HG02623 (cell line): ENCODE data around the gene SHISA6.

Source experiments
- ATAC-seq: cut with Tn5 transposase; IDR thresholded peaks from one replicate; pipeline ENCODE4 v1.9.1; 2021; ENCODE audit warnings: moderate library complexity; ENCODE audit not compliant: unreplicated experiment

Gene SHISA6

DNA sequence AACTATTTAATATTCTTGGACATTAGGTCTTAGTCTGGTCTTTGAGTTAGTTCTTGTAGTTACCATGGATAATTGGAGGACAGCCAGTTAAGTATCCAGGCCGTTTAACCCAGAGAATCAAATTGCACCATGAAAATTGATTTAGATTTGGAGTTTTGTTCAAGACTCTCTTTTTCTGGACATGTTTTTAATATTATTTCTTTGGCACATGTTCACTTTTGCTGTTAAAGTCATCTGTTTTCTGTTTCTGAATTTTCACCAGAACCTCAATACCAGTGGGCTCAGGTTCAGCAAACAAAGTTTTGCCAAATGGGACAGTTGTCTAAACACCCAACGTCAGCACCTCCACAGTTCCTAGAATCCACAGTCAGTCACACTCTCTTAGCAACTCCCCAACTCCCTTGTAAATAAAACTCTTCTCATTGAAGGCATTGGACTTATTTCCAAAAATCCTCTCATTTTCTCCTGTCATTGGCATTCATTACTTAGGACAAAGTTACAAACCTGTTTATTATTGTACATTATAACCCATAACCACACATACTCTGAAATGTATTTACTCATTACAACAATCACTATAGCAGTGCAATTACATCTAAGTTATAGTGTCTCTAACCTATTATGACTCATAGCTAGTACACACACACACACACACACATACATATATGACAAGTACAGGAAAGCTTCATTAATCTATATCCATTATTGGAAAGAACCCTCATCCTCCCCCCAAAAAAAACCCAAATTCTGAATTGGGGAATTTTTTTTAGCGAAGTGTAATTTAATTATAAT, 323.8 kb downstream of the SHISA6 start:
- ATAC-seq = no peak

DNA sequence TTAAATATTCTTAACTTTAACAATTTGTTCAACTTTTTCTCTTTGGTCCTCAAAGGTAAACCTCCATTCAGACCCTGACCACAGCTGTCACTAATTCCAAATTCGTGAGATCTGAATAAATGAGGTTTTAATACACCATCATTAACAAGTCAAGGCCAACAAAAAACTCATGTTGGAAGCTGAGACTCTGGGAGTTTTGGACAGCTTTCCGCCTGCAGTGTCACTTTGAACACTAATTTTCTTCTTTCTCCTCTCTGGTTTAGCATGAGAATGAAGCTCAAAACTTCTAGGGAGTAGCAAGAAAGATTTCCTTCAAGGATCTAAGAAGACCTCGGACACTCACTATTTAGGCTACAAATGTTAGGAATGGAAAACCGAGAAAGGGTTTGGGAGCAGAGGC, 324.6 kb downstream of the SHISA6 start:
- ATAC-seq = no peak

DNA sequence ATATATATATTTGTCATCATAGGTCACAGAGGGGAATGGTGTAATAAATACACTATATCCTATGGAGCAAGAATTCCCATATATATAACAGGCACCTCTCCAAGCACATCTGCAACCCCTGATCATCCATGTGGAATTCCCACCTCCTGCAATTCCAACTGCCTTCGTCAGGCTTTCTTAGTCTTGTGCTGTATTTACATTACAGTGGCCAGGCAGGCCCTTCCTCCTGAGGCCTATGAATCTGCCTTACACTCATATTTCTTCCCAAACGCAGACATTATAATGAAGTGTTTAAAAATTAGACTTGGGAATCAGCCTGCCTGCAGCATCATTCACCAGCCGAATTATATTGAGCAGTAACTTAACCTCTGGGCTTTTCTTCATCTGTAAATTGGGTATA, 338.0 kb downstream of the SHISA6 start:
- ATAC-seq = no peak

GRCh38 chr17:11580677-11581076, 339.7 kb downstream of the SHISA6 start:
- no peak for ATAC-seq

- no peak for ATAC-seq
These were observed 341.2 kb downstream of the SHISA6 start for GRCh38 chr17:11582217-11582616.

GRCh38 chr17:11583306-11583992, 342.4 kb downstream of the SHISA6 start:
- no peak for ATAC-seq

GRCh38 chr17:11589716-11590115, 348.7 kb downstream of the SHISA6 start:
- ATAC-seq = no peak

GRCh38 chr17:11598274-11599221, 357.5 kb downstream of the SHISA6 start, which contains the start of gene DNAH9:
DNAH9 (plus strand) TSS chr17:11598470; CDS start chr17:11598499, 29 bp downstream.
- no peak for ATAC-seq

DNA sequence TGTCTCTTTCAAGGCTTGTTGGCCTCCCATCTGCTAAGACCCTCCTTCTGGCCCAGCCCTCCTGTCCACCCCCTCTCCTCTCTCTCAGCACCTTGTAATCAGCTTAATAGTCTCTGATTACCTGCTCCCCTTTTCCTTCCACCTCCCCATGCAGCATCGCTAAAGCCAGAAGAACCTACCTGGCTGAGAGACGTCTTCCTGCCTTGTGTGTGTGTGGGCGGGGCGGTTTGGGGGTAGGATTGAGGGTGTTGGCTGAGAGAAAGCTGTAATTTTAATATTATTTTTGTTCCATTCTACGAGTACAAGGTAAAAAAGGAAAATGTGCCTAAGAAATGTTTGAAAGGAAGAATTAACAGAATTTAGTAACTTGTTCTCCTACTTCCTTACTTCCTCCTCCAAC, 360.6 kb downstream of the SHISA6 start:
- no peak for ATAC-seq

DNA sequence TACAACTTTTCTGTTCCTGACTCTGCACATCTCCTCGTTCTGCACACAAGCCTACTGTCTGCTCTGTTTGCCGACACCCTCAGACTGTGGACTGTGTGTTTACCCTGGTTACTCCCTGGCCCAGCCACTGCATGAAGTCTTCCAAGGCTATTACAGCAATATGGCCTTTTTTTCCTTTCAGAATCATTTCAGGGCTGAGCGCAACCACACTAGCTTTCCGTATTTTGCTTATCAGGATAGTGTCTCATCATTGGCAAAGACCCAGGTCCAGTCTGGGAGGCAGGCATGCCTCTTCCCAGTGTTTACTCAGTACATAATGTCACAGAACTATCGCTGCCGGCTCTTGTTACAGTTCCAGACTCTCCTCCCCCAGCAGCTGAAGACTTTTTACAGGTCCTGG, 367.4 kb downstream of the SHISA6 start:
- ATAC-seq = no peak

- ATAC-seq = no peak
These were observed 370.1 kb downstream of the SHISA6 start for GRCh38 chr17:11610999-11611566.

DNA sequence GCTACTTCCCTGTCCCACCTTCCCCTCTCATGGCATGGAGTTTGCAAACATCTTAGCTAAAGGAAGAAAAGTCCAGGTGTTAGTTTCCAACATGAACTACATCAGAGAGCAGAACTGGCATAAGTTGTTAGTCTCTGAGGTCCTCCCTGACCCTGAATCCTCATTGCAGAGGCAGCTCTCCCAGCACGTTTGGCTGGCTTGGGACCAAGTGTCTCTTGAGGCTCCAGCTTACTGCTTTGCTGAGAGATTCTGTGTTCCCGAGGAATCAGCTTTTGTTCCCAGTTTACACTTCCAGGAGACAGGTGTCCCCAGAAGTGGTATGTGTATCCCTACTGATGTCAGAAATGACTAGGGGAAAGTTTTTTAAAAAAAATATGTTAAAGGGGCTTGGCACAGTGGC, 371.9 kb downstream of the SHISA6 start:
- ATAC-seq = no peak
